Activated CD4-positive, alpha-beta T cell treated with anti-CD3 and anti-CD28 coated beads for 36 hours (primary cell): ENCODE data around the gene PPP1R37. TPM values are rescaled to one million over a fixed set of nuclear protein-coding genes. Genes with fewer than 3 reads are reported as not detected.

ENCODE experiments used
- ATAC-seq: fragments of 200-7000 bp; cut with Tn5 transposase; one replicate; pipeline ENCODE4 v1.10.0; 2021; ENCODE audit warnings: mild to moderate bottlenecking, moderate library complexity
- CTCF ChIA-PET: fragments of 350-600 bp; sonication (Branson Sonifier 250); formaldehyde crosslinking; loops from one replicate; lab custom pipeline; 2021; ENCODE audit warnings: antibody characterized with exemption; lab: Charles Lee
- POLR2A ChIA-PET: fragments of 350-600 bp; sonication (Branson Sonifier 250); formaldehyde crosslinking; loops from one replicate; lab custom pipeline; 2021; ENCODE audit warnings: antibody characterized with exemption, inconsistent platforms; lab: Charles Lee
- DNase-seq: peaks from one replicate; pipeline ENCODE4 v3.0.0-alpha.2; 2020
- H3K27ac Mint-ChIP-seq: one replicate; pipeline ENCODE4 v1.8.0; 2021; ENCODE audit warnings: mixed read lengths
- H3K27me3 Mint-ChIP-seq: one replicate; pipeline ENCODE4 v1.8.0; 2021; ENCODE audit warnings: mixed read lengths
- H3K36me3 Mint-ChIP-seq: one replicate; pipeline ENCODE4 v1.8.0; 2021; ENCODE audit warnings: low read depth, mixed read lengths
- H3K4me1 Mint-ChIP-seq: one replicate; pipeline ENCODE4 v1.8.0; 2021; ENCODE audit warnings: mixed read lengths
- H3K4me3 Mint-ChIP-seq: one replicate; pipeline ENCODE4 v1.8.0; 2021; ENCODE audit warnings: mild to moderate bottlenecking, moderate library complexity, mixed read lengths
- H3K9me3 Mint-ChIP-seq: one replicate; pipeline ENCODE4 v1.8.0; 2021; ENCODE audit warnings: low read depth, mixed read lengths
- intact Hi-C, 2 experiments: fragments of 100-400 bp; cut with DNase I in 1 of 2; cut with micrococcal nuclease in 1 of 2; formaldehyde crosslinking; loops; one replicate each; pipeline versions ENCODE4 v1.14.2 to v1.15.1; 2022 to 2024; cut with DNase I, micrococcal nuclease
- total RNA-seq, 2 experiments: library from RNA; stranded (reverse); gene quantifications; one replicate each; pipeline ENCODE4 v1.2.3, GENCODE V29; 2021

The PPP1R37 gene
- total RNA-seq, 2 experiments from 2014 or later, result 12.5 to 14.1 TPM

DNA sequence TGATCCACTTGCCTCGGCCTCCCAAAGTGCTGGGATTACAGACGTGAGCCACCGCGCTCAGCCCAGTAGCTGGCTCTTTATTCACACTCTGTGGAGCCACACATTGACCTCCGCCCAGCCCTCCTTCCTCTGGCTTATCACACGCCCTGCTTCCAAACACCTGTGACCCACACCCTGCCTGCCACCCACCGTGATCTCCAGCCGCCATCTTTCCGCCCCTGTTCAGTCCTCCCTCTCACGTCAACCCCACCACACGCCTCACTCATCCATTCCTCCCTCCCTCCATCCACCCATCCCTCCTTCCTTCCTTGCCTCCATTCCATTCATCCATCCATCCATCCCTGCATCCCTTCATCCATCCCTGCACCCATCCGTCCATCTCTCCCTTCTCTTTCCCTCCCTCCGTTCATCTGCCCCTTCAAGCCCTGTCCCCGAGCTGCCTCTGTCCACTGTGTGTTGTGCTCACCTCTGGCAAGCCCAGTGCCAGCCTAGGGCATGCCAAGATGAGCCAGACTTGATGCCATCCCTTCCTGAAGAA, 34.3 kb upstream of the PPP1R37 start:
- no peaks in the 10 kb centered on the region for H3K9me3 Mint-ChIP-seq
- intact Hi-C loops, result loop anchor here (1.0 to 5.0 kb wide), 4 partner anchors 41 to 155 kb away; no protein-coding TSS in a partner anchor
- ATAC-seq, result no peak
- CTCF ChIA-PET, result interaction anchor here (0.5 to 2.0 kb wide), 15 partner anchors 7 to 181 kb away, joined by 3 to 16 read pairs (median 3); partner anchors contain the start of genes CLASRP and RELB
- H3K4me3 Mint-ChIP-seq, result no peak overlapping the region
- H3K36me3 Mint-ChIP-seq, result peaks cover 54% of the 10 kb centered on the region
- POLR2A ChIA-PET, result no interaction called here
- no peaks in the 10 kb centered on the region for H3K27me3 Mint-ChIP-seq
- no peaks in the 10 kb centered on the region for H3K4me1 Mint-ChIP-seq
- H3K27ac Mint-ChIP-seq, result peak overlapping the region; percentile 31
- no peak for DNase-seq

DNA sequence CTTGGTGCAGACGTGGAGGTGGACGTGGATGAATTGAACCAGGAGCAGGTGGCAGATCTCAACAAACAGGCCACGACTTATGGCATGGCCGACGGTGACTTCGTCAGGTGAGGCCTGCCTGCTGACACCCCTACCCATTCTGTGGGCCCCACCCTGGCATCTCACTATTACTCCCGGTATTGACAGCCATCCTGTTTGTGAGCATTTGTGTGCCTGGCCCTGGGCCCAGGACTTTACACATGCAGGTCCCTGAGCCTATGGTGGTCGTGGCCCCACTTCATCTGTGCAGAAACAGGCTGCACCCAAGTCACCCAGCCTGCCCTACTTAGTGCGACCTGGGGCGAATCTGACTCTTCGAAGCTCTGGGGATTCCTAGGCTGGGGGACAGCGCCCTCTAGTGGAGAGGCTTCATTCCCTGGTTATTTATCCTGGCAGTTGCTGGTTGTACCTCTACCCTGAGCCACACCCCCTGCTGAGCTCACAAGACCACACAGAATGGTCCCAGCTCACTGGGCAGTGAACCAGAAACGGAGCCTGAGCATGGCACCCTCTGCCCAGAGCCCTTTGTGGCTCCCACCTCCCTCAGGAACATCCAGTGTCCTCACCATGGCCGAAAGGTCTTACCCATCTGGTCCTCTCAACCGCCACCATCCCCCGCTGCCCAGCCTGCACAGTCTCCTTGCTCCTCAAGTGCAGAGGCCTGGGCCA, 33.6 kb upstream of the PPP1R37 start:
- POLR2A ChIA-PET, result no interaction called here
- no peak overlapping the region for H3K27ac Mint-ChIP-seq
- no peak overlapping the region for H3K4me3 Mint-ChIP-seq

DNA sequence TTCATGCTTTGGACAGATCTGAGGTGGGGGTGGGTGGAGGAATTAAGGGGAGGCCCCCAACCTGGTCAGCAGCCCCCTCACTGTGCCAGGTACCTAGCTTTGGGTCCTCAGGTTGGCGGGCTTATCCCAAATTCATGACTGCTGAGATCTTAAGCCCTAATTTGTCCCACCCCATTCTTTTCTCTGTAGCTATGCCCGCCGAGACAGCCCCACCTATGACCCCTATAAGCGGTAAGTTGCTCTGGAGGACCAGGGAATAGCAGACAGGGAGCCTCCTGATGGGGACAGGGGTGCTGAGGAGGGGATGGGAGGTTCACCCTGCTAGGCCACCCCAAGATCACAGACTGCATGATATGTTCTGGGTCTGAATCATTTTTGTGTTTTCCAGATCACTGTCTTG, 31.0 kb upstream of the PPP1R37 start:
- Mint-ChIP-seq H3K4me3 (no peak overlapping the region), H3K36me3 (peaks cover 47% of the 10 kb centered on the region), H3K27me3 (no peaks in the 10 kb centered on the region), H3K4me1 (no peaks in the 10 kb centered on the region), H3K9me3 (no peaks in the 10 kb centered on the region), H3K27ac (no peak overlapping the region)
- POLR2A ChIA-PET, result no interaction called here
- intact Hi-C loops, result no loop called here
- CTCF ChIA-PET, result interaction anchor here (0.8 to 1.2 kb wide), 2 partner anchors 10 to 31 kb away, joined by 3 to 6 read pairs; no protein-coding TSS in a partner anchor
- no peak for DNase-seq
- no peak for ATAC-seq

More for the DNA sequence above, 33.6 kb upstream of the PPP1R37 start:
- H3K9me3 Mint-ChIP-seq, result no peaks in the 10 kb centered on the region
- no peaks in the 10 kb centered on the region for H3K27me3 Mint-ChIP-seq
- intact Hi-C loops, result loop anchor here (1.0 to 5.0 kb wide), 4 partner anchors 42 to 156 kb away; no protein-coding TSS in a partner anchor
- peaks cover 51% of the 10 kb centered on the region for H3K36me3 Mint-ChIP-seq
- peak; percentile 91 for DNase-seq
- ATAC-seq, result peak; percentile 93
- H3K4me1 Mint-ChIP-seq, result no peaks in the 10 kb centered on the region
- CTCF ChIA-PET, result interaction anchor here (0.6 to 2.0 kb wide), 23 partner anchors 8 to 275 kb away, joined by 3 to 16 read pairs (median 3); partner anchors contain the start of genes CLASRP and RELB

DNA sequence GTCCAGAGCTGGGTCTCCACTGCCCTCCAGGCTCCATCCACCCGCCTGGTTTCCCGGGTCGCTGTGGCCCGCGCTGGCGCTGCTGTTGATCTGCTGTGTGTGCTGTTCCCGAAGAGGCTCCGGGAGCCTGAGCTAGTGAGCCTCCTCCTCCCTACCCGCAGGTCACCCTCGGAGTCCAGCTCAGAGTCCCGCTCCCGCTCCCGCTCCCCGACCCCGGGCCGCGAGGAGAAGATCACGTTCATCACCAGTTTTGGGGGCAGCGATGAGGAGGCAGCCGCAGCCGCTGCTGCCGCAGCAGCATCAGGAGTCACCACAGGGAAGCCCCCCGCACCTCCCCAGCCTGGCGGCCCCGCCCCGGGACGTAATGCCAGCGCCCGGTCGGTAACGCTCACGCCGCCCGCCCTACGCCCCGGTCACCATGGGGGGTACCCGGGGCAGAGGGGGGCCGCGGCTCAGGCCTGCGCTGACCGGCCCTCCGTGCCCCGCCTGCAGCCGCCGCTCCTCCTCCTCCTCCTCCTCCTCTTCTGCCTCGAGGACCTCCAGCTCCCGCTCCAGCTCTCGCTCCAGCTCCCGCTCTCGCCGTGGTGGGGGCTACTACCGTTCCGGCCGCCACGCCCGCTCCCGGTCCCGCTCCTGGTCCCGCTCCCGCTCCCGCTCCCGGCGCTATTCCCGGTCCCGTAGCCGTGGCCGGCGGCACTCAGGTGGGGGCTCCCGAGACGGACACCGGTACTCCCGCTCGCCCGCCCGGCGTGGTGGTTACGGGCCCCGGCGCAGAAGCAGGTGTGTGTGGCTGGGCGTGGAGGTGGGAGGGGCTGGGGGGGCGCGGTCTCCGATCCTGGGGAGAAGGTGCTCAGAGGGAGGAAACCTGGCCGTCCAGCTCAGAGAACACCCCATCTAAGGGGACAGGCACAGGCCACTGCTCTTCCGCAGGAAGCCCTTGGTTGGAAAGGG, 28.9 kb upstream of the PPP1R37 start:
- no peak for DNase-seq
- intact Hi-C loops, result no loop called here
- Mint-ChIP-seq H3K4me1 (no peaks in the 10 kb centered on the region), H3K4me3 (no peak overlapping the region), H3K27me3 (no peaks in the 10 kb centered on the region), H3K36me3 (peaks cover 38% of the 10 kb centered on the region), H3K9me3 (no peaks in the 10 kb centered on the region), H3K27ac (no peak overlapping the region)
- ATAC-seq, result no peak
- ChIA-PET CTCF (no interaction called here), POLR2A (interaction anchor here (0.7 kb wide), 1 partner anchor 24 kb away, joined by 3 read pairs; no protein-coding TSS in a partner anchor)

- ATAC-seq, result no peak
- Mint-ChIP-seq H3K4me3 (no peak overlapping the region), H3K4me1 (no peaks in the 10 kb centered on the region), H3K9me3 (no peaks in the 10 kb centered on the region), H3K27me3 (no peaks in the 10 kb centered on the region), H3K27ac (no peak overlapping the region), H3K36me3 (peaks cover 32% of the 10 kb centered on the region)
- POLR2A ChIA-PET, result no interaction called here
- no peak for DNase-seq
- intact Hi-C loops, result no loop called here
- CTCF ChIA-PET, result no interaction called here
Measured at GRCh38 chr19:45066921-45067661, 25.9 kb upstream of the PPP1R37 start.

DNA sequence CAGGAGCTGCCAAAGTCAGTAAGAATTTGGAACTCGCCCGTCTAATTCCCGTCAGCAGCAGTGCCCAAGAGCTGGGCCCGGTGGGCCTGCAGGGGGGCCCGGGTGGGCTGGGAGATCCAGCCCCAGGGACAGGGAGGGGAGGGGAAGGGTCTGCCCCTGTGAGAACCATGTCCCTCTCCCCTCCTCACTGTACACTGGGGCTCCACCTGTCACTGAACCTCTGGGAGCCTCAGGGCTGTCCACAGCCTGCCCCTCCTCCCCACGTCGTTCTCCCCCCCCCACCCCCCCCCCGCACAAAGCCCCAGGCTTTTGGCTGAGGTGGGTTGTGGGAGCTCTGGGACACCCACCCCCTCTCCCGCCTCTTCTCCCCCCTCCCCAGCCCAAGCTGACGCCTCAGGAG, 24.9 kb upstream of the PPP1R37 start:
- intact Hi-C loops, result no loop called here
- DNase-seq (no peak), ATAC-seq (no peak)
- Mint-ChIP-seq H3K4me1 (no peaks in the 10 kb centered on the region), H3K9me3 (no peaks in the 10 kb centered on the region), H3K36me3 (peaks cover 28% of the 10 kb centered on the region), H3K27me3 (no peaks in the 10 kb centered on the region), H3K4me3 (no peak overlapping the region), H3K27ac (no peak overlapping the region)
- ChIA-PET POLR2A (no interaction called here), CTCF (no interaction called here)

GRCh38 chr19:45069056-45069455, 23.9 kb upstream of the PPP1R37 start:
- POLR2A ChIA-PET, result interaction anchor here (0.6 kb wide), 2 partner anchors 43 to 140 kb away, joined by 4 to 10 read pairs; no protein-coding TSS in a partner anchor
- no peak for ATAC-seq
- no peak for DNase-seq
- Mint-ChIP-seq H3K36me3 (peaks cover 28% of the 10 kb centered on the region), H3K27ac (no peak overlapping the region), H3K4me1 (no peaks in the 10 kb centered on the region), H3K27me3 (no peaks in the 10 kb centered on the region), H3K4me3 (no peak overlapping the region), H3K9me3 (no peaks in the 10 kb centered on the region)
- CTCF ChIA-PET, result interaction anchor here (0.9 kb wide), 1 partner anchor 9 kb away, joined by 3 read pairs; no protein-coding TSS in a partner anchor
- intact Hi-C loops, result no loop called here

DNA sequence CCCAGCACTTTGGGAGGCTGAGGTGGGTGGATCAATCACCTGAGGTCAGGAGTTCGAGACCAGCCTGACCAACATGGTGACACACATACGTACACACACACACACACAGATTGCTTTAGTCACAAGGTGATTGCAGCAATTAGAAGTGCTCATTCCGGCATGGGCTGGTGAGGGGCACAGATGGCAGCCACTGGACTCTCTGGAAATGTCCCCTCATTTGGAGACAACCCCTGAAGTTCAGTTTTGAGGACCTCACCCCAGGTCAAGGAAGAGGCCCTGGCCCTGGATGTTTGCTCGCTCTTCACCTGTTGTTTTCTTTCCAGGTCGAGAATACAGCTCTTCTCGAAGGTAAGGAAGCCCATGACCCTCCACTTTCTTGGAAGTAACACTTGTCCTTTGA, 22.8 kb upstream of the PPP1R37 start:
- intact Hi-C loops, result no loop called here
- Mint-ChIP-seq H3K36me3 (peaks cover 24% of the 10 kb centered on the region), H3K27ac (no peak overlapping the region), H3K4me1 (peaks cover 5% of the 10 kb centered on the region), H3K27me3 (no peaks in the 10 kb centered on the region), H3K4me3 (no peak overlapping the region), H3K9me3 (no peaks in the 10 kb centered on the region)
- ChIA-PET POLR2A (no interaction called here), CTCF (interaction anchor here (1.2 kb wide), 1 partner anchor 11 kb away, joined by 5 read pairs; no protein-coding TSS in a partner anchor)
- ATAC-seq, result no peak
- DNase-seq, result no peak

- no peaks in the 10 kb centered on the region for H3K9me3 Mint-ChIP-seq
- CTCF ChIA-PET, result interaction anchor here (1.1 to 1.2 kb wide), 2 partner anchors 8 to 11 kb away, joined by 5 to 6 read pairs; no protein-coding TSS in a partner anchor
- ATAC-seq, result no peak
Measured at GRCh38 chr19:45070861-45071544, 22.0 kb upstream of the PPP1R37 start.

GRCh38 chr19:45071545-45071938, 21.4 kb upstream of the PPP1R37 start:
- no peak overlapping the region for H3K27ac Mint-ChIP-seq
- peaks cover 20% of the 10 kb centered on the region for H3K36me3 Mint-ChIP-seq
- ATAC-seq, result no peak
- ChIA-PET CTCF (interaction anchor here (1.1 to 1.5 kb wide), 2 partner anchors 9 to 32 kb away, joined by 5 to 6 read pairs; partner anchors contain the start of gene CLASRP), POLR2A (no interaction called here)
- H3K4me3 Mint-ChIP-seq, result no peak overlapping the region
- peaks cover 6% of the 10 kb centered on the region for H3K4me1 Mint-ChIP-seq
- no peak for DNase-seq
- no peaks in the 10 kb centered on the region for H3K27me3 Mint-ChIP-seq
- intact Hi-C loops, result no loop called here
- H3K9me3 Mint-ChIP-seq, result no peaks in the 10 kb centered on the region

More at GRCh38 chr19:45070861-45071544, 22.0 kb upstream of the PPP1R37 start:
- intact Hi-C loops, result no loop called here
- Mint-ChIP-seq H3K4me3 (no peak overlapping the region), H3K27ac (no peak overlapping the region), H3K27me3 (no peaks in the 10 kb centered on the region), H3K4me1 (peaks cover 5% of the 10 kb centered on the region), H3K36me3 (peaks cover 20% of the 10 kb centered on the region)
- POLR2A ChIA-PET, result no interaction called here
- DNase-seq, result no peak
